Thoracic aorta (tissue), 2 donors: Measurements from ENCODE around the gene TCF7L2. TPM values are rescaled to one million over a fixed set of nuclear protein-coding genes. Genes with fewer than 3 reads are reported as not detected.
A peak's percentile ranks its signal among the peaks of the same experiment; 100 is the strongest.

ENCODE experiments used
- ATAC-seq: fragments of 150-250 bp; one replicate; pipeline ENCODE4 v1.8.0; 2017; ENCODE audit warnings: low read depth; ENCODE audit not compliant: insufficient number of reproducible peaks, low FRiP score
- DNase-seq: peaks from one replicate; pipeline ENCODE4 v3.0.0-alpha.2; 2020; ENCODE audit warnings: low spot score
- H3K27ac ChIP-seq, 2 donors: fragments of 200-600 bp; sonication (generic); 1 replicate in 1 of 2; 2 replicates in 1 of 2; pipeline ENCODE4 v1.5.1; 2016; ENCODE audit warnings: mild to moderate bottlenecking in 2 of 2, moderate library complexity in 2 of 2
- H3K27me3 ChIP-seq: fragments of 200-600 bp; sonication (generic); replicated peaks from 2 replicates; pipeline ENCODE4 v1.6.0; 2016; ENCODE audit warnings: mild to moderate bottlenecking; ENCODE audit not compliant: insufficient read depth
- H3K36me3 ChIP-seq: fragments of 200-600 bp; sonication (generic); one replicate; pipeline ENCODE4 v1.5.1; 2016
- H3K4me1 ChIP-seq, 2 donors: fragments of 200-600 bp; sonication (generic); 1 replicate in 1 of 2; 2 replicates in 1 of 2; pipeline versions ENCODE4 v1.5.1 to v1.6.0; 2016; ENCODE audit warnings: low read depth in 2 of 2, mild to moderate bottlenecking in 1 of 2; ENCODE audit not compliant: control insufficient read depth in 1 of 2
- H3K4me3 ChIP-seq: fragments of 200-600 bp; sonication (generic); 2 replicates; pipeline ENCODE4 v1.5.1; 2016; ENCODE audit warnings: mild to moderate bottlenecking
- H3K9me3 ChIP-seq: fragments of 200-600 bp; sonication (generic); 2 replicates; pipeline ENCODE4 v1.5.1; 2016
- total RNA-seq, 2 donors: library from RNA; depleted of rRNA; stranded (reverse); fragments of >200 nt; gene quantifications; one replicate each; pipeline versions ENCODE4 v1.1.0 to v1.2.3, GENCODE V29; 2016
- TF ChIP-seq, protein P1 (sequence below): fragments of 200-600 bp; sonication (generic); IDR thresholded peaks from one replicate; pipeline ENCODE4 v1.5.1; 2019; ENCODE audit warnings: antibody characterized with exemption

TCF7L2 gene
- total RNA-seq, 2 donors from 2014 or later = 21.4 to 50.5 TPM

DNA sequence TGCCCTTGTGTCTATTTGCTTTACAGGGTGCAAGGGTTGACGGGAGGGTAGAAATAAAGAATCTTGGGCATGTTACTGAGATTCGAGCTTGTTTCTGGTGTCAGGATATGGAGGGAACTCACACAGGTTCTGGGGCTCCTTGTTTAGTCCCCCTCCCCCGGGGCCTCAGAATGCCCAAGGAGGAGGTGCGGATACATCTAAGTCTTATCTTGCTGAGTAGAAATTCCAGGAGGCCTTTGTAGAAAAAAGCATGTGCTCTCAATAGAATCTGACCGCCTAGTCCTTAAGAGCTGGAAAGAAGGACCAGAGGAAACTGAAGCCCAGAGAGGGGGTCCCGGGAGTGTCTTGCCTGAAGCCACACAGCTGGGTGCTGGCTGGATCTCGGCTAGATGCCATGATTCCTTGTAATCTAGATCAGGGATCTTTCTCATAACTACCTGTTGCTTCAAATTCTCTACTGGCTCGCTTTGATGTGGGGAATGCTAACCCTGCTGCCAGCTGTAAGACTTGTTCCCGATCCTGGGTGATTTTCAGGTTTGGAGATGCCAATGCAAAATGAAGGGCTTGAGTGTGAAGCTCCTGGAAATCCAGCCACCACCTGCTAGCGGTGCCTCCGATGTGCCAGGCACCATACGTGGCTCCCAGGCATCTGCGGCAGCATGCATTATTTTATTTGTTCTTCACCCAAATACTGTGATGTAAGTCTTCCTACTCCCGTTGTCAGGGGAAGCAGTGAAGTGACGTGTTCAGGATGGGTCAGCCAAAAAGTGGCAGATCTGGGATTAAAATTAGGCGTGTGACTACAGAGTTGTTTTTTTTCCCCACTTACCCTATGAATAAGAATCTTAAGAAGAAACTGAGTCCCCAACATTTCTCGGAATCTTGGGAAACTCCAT lies 226.0 kb downstream of the TCF7L2 start:
- Histone ChIP-seq H3K9me3 (no peaks in the 10 kb centered on the region), H3K4me3 (no peak overlapping the region), H3K27me3 (no peaks in the 10 kb centered on the region), H3K4me1 (peaks cover 6 to 16% of the 10 kb centered on the region in 2 donors), H3K27ac (no peak overlapping the region), H3K36me3 (no peaks in the 10 kb centered on the region)
- TF ChIP-seq, protein P1, sequence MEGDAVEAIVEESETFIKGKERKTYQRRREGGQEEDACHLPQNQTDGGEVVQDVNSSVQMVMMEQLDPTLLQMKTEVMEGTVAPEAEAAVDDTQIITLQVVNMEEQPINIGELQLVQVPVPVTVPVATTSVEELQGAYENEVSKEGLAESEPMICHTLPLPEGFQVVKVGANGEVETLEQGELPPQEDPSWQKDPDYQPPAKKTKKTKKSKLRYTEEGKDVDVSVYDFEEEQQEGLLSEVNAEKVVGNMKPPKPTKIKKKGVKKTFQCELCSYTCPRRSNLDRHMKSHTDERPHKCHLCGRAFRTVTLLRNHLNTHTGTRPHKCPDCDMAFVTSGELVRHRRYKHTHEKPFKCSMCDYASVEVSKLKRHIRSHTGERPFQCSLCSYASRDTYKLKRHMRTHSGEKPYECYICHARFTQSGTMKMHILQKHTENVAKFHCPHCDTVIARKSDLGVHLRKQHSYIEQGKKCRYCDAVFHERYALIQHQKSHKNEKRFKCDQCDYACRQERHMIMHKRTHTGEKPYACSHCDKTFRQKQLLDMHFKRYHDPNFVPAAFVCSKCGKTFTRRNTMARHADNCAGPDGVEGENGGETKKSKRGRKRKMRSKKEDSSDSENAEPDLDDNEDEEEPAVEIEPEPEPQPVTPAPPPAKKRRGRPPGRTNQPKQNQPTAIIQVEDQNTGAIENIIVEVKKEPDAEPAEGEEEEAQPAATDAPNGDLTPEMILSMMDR = no peak
- DNase-seq (no peak), ATAC-seq (no peak)

DNA sequence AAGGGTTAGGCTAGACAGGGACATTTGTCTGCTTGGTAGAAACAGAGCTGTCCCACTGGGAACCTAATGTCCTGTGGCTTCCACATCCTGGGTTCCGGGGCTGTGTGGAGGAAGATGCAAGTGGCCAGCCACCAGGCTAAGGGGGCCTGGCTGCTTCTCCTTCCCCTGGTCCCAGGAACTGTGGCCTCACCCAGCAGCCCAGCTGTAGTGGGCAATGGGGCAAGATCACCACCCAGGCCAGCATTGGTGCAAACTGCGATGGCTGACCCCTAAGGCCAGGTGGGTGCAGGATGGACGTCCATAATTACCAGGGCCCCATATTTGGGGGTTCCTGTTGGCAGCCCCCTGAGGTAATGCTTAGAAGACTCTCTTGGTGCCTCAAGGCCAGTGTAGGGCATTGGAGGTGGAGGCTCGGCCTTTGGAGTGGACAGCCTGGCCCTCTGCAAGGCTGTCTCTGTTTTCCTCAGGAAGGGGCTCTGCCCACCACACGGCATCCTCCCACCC lies 226.7 kb downstream of the TCF7L2 start:
- Histone ChIP-seq H3K4me1 (peaks cover 6 to 16% of the 10 kb centered on the region in 2 donors), H3K36me3 (no peaks in the 10 kb centered on the region), H3K27ac (no peak overlapping the region), H3K9me3 (no peaks in the 10 kb centered on the region), H3K4me3 (no peak overlapping the region), H3K27me3 (no peaks in the 10 kb centered on the region)
- DNase-seq = no peak
- TF ChIP-seq, protein P1 = no peak
- ATAC-seq = no peak

GRCh38 chr10:113177156-113177935 lies 227.3 kb downstream of the TCF7L2 start:
- no peak for ATAC-seq
- TF ChIP-seq, protein P1 = no peak

DNA sequence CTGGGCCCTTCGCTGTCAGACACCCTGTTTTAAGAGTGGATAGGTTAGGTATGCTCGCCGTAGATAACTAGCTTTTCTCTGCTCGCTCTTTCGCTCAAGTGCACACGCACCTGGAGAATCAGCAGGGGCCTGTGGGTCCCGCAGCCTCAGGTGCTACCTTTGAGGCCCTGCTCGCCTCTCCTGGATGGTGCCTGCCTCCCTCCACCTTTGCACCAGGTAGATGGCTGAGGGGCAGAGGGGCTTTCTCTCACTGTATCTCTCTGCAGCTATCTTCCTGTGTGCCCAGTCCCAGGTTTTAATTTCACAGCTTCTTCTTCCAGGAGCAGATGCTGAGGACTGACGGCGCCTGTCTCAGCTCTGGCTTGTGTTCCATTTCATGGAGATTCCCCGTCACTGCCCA lies 227.9 kb downstream of the TCF7L2 start:
- H3K27me3 ChIP-seq = no peaks in the 10 kb centered on the region
- H3K4me3 ChIP-seq = no peak overlapping the region
- TF ChIP-seq, protein P1 = no peak
- H3K4me1 ChIP-seq = peaks cover 6 to 16% of the 10 kb centered on the region in 2 donors
- H3K27ac ChIP-seq = no peak overlapping the region
- H3K9me3 ChIP-seq = no peaks in the 10 kb centered on the region
- H3K36me3 ChIP-seq = no peaks in the 10 kb centered on the region
- ATAC-seq (no peak), DNase-seq (no peak)

More at GRCh38 chr10:113177156-113177935, 227.3 kb downstream of the TCF7L2 start:
- Histone ChIP-seq H3K36me3 (no peaks in the 10 kb centered on the region), H3K4me3 (no peak overlapping the region), H3K27ac (peak overlapping the region in 1 of 2 donors; percentile 41), H3K27me3 (no peaks in the 10 kb centered on the region), H3K9me3 (no peaks in the 10 kb centered on the region), H3K4me1 (peaks cover 6 to 16% of the 10 kb centered on the region in 2 donors)
- no peak for DNase-seq

- no peak for DNase-seq
- Histone ChIP-seq H3K4me1 (peaks cover 6 to 16% of the 10 kb centered on the region in 2 donors), H3K27me3 (no peaks in the 10 kb centered on the region), H3K9me3 (no peaks in the 10 kb centered on the region), H3K36me3 (no peaks in the 10 kb centered on the region), H3K27ac (no peak overlapping the region), H3K4me3 (no peak overlapping the region)
- TF ChIP-seq, protein P1 = no peak
- no peak for ATAC-seq
Measured at GRCh38 chr10:113178771-113179170, 228.7 kb downstream of the TCF7L2 start.
